ENCODE data around the gene EBPL. TPM values are rescaled to one million over a fixed set of nuclear protein-coding genes. Genes with fewer than 3 reads are reported as not detected.

EBPL gene
- 80.5 and 100.0 TPM in 2 replicates for total RNA-seq

GRCh38 chr13:49690995-49691784 lies at the start of gene EBPL:
Gene EBPL (minus strand): TSS chr13:49691486. CDS start chr13:49691424, 62 bp downstream.

GRCh38 chr13:49627831-49628652 lies 63.2 kb downstream of the EBPL start, which contains the start of gene ARL11:
Gene ARL11 (plus strand): TSS chr13:49628507. CDS start chr13:49630448, 1,941 bp downstream.

Other genes with a start within 250 kb of the EBPL start
- 29.9 and 32.6 TPM in 2 replicates for gene CAB39L, start 247.4 kb downstream of the EBPL start, total RNA-seq
- 25.3 and 29.0 TPM in 2 replicates for gene SETDB2, start 247.2 kb downstream of the EBPL start, total RNA-seq
- 35.9 and 38.5 TPM in 2 replicates for gene PHF11, start 195.5 kb downstream of the EBPL start, total RNA-seq
- gene RCBTB1, start 105.9 kb downstream of the EBPL start, total RNA-seq: 20.0 and 20.9 TPM in 2 replicates
- not detected in 2 replicates for gene ARL11, start 63.0 kb downstream of the EBPL start, total RNA-seq
- gene KPNA3, start 101.2 kb upstream of the EBPL start, total RNA-seq: 48.2 and 51.5 TPM in 2 replicates
- gene SPRYD7, start 244.9 kb upstream of the EBPL start, total RNA-seq: 5.0 and 5.9 TPM in 2 replicates